AG09319 (cell line): ENCODE data around the gene UQCR10.

ENCODE experiments used
- DNase-seq: peaks from one replicate; pipeline ENCODE4 v3.0.0-alpha.2; 2010; ENCODE audit warnings: low read depth; ENCODE audit errors: extremely low read depth
- CTCF ChIP-seq: IDR thresholded peaks from 2 replicates; pipeline ENCODE4 v1.5.1; 2011; ENCODE audit warnings: low read depth, mild to moderate bottlenecking, inconsistent platforms, low read length, moderate library complexity

Gene UQCR10

GRCh38 chr22:29817724-29818123, 50.6 kb downstream of the UQCR10 start:
- peak; percentile 3 for DNase-seq
- no peak for TF ChIP-seq CTCF

GRCh38 chr22:29819501-29819900, 52.3 kb downstream of the UQCR10 start:
- no peak for TF ChIP-seq CTCF
- DNase-seq: no peak
